GM10266 (cell line): Measurements from ENCODE around the gene SLC25A42.

Experiments used
- DNase-seq: peaks from one replicate; pipeline ENCODE4 v3.0.0; 2012; ENCODE audit errors: extremely low spot score
- TF ChIP-seq, protein P1 (sequence below): IDR thresholded peaks from 2 replicates; pipeline ENCODE4 v1.5.1; 2012; ENCODE audit warnings: mild to moderate bottlenecking, low read depth; ENCODE audit not compliant: control insufficient read depth, insufficient read depth; ENCODE audit errors: missing control alignments

SLC25A42 gene

DNA sequence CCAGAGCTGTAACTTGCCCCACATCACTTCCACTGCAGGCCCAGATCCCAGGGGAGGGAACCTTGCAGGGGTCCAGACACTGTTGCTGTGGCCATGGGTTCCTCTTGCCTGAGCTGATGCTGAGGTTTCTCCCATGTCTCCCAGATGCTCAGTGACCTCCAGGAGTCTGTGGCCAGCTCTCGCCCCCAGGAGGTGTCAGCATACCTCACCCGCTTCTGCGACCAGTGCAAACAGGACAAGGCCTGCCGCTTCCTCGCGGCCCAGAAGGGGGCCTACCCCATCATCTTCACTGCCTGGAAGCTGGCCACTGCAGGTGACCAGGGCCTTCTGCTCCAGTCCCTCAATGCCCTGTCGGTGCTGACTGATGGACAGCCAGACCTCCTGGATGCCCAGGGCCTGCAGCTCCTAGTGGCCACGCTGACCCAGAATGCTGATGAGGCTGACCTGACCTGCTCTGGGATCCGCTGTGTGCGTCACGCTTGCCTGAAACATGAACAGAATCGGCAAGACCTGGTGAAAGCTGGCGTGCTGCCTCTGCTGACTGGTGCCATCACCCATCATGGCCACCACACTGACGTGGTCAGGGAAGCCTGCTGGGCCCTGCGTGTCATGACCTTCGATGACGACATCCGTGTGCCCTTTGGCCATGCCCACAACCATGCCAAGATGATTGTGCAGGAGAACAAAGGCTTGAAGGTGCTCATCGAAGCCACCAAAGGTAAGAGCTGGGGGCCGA is 12.1 kb upstream of the SLC25A42 start:
- TF ChIP-seq, protein P1, sequence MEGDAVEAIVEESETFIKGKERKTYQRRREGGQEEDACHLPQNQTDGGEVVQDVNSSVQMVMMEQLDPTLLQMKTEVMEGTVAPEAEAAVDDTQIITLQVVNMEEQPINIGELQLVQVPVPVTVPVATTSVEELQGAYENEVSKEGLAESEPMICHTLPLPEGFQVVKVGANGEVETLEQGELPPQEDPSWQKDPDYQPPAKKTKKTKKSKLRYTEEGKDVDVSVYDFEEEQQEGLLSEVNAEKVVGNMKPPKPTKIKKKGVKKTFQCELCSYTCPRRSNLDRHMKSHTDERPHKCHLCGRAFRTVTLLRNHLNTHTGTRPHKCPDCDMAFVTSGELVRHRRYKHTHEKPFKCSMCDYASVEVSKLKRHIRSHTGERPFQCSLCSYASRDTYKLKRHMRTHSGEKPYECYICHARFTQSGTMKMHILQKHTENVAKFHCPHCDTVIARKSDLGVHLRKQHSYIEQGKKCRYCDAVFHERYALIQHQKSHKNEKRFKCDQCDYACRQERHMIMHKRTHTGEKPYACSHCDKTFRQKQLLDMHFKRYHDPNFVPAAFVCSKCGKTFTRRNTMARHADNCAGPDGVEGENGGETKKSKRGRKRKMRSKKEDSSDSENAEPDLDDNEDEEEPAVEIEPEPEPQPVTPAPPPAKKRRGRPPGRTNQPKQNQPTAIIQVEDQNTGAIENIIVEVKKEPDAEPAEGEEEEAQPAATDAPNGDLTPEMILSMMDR, result no peak
- DNase-seq, result no peak

DNA sequence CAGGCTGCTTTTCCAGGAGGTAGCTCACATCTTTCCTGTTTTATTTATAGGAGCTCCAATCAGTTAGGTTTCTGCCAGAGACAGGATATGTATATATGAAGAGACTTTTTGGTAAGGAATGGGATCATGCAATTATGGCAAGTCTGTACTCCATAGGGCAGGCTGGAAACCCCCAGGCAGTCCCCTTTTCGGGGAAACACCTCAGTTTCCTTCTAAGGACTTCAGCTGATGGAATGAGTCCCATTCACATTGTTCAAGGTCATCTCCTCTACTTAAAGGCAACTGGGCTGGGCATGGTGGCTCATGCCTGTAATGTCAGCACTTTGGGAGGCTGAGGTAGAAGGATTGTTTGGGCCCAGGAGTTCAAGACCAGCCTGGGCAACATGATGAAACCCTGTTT is 10.9 kb upstream of the SLC25A42 start:
- TF ChIP-seq, protein P1, result no peak
- DNase-seq, result no peak

DNA sequence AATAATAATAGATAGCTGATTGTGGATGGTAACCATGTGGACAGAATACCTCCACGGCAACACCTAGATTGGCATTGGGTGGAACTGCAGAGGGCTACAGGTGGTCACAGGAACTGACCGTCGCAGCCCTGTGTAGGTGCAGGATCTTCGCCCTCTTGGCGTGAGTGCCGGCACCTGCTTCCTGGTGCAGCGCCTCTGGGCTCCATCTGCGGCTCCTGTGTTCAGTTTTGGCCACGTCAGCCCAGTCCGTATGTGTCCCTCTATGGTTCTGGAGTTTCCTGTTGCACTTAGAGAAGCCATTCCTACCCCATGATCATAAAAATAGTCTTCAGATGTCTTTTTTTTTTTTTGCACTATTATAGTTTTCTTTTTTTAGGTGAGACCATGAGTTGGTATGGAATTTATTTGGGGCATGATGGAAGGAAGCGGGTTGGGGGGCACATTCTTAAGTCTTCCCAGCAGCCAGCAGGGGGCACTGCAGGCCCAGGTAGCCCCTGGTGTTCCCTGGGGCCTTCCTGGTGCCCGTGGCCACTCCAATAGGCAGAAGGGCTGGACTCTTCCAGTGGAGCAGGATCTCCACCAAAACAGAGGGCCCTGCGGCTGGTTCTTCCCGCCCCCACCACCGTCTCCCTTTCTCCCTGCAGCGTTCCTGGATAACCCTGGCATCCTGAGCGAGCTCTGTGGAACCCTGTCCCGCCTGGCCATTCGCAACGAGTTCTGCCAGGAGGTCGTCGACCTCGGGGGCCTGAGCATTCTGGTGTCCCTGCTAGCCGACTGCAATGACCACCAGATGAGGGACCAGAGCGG is 10.1 kb upstream of the SLC25A42 start:
- DNase-seq, result peak; percentile 65
- TF ChIP-seq, protein P1, result peak; percentile 76

DNA sequence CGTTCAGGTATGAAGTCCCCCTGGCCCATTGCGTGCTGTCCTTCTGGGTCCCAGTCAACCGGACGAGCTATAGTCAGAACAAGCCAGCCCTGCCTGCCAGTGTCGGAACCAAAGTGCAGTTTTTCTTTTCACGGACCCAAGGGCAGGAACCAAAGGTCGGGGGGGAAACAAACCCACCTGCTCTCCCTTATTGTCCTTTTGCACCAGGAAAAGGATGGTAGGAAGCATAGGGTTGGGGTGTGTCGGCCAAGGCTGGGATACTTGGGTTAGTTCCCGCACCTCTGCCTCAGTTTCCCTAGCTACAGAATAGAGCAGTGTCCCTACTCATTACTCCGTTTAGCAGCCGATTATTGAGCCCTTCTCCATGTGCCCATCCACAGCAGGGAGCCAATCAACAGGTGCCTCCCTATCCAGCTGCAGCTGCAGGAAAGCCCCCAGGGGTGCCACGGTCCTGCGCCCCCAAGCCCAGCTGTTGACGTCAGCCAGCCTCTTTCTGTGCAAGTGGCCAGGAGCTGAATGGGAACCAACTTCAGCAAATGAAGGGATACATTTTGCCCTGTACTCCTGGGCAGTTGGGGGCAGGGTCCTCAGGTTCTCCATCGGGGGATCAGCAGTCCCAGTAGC is 9.4 kb upstream of the SLC25A42 start:
- no peak for DNase-seq
- TF ChIP-seq, protein P1, result no peak

DNA sequence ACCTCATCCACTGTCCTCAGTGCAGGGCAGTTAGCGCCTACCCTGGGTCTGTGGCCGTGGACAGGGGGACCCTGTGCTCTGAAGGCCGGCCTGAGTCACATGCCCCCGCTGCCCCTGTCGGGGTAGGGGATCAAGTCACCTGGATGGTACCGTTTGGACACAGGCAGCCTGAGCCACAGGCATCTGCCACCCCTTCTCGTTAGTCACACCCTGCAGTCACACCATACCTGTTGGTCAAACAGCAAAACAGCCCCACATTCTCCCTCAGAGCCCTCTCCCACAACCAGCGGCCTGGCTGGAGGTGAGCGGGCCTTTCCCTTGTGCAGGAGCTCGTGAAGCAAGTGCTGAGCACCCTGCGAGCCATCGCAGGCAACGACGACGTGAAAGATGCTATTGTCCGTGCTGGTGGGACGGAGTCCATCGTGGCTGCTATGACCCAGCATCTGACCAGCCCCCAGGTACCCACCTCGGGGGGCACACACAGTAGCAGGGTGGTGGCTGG is 8.8 kb upstream of the SLC25A42 start:
- TF ChIP-seq, protein P1, result no peak
- no peak for DNase-seq

DNA sequence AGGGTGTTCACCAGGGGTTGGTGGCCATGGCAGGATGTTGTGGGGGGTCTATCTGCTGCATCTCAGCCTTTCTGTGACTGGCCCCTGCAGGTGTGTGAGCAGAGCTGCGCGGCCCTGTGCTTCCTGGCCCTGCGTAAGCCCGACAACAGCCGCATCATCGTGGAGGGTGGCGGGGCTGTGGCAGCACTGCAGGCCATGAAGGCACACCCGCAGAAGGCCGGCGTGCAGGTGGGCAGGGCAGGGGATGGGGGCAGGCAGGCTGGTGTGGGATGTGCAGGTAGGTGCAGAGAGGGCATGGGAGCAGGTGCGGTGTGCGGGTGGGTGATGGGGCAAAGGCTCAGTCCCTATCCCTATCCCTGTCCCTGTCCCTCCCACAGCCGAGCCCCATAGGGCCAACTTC is 8.1 kb upstream of the SLC25A42 start:
- no peak for DNase-seq
- TF ChIP-seq, protein P1, result no peak
